OCI-LY1 (cell line): ENCODE results near the gene BMP6.

Experiments
- EZH2 ChIP-seq: fragments of 200-600 bp; sonication (generic), shearing (Covaris generic); IDR thresholded peaks from 2 replicates; pipeline ENCODE4 v1.8.0; 2017; ENCODE audit warnings: borderline replicate concordance, mixed run types, mild to moderate bottlenecking, antibody characterized with exemption, low read length, moderate library complexity, mixed read lengths
- TF ChIP-seq, protein P1 (sequence below): fragments of 200-600 bp; sonication (generic), shearing (Covaris generic); IDR thresholded peaks from 2 replicates; pipeline ENCODE4 v1.5.1; 2017; ENCODE audit warnings: mild to moderate bottlenecking, antibody characterized with exemption, low read length, moderate library complexity, mixed read lengths

DNA sequence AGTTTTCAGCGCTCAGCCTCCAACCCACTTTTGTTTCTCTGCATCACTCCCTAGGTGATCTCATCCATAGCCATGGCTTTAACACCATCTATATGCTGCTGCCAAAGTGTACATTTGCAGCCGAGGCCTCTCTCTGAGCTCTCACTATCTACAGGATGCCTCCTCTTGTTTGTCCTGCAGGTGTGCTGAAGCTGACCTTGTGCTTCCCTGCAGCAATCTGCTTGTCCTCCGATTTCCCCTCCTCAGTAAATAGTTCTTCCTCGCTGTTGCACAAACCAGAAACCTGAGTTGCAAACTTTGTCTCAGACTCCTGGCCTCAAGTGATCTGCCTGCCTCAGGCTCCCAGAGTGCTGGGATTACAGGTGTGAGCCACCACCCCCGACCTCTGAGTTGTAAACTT lies 188.4 kb downstream of the BMP6 start:
- TF ChIP-seq, protein P1, sequence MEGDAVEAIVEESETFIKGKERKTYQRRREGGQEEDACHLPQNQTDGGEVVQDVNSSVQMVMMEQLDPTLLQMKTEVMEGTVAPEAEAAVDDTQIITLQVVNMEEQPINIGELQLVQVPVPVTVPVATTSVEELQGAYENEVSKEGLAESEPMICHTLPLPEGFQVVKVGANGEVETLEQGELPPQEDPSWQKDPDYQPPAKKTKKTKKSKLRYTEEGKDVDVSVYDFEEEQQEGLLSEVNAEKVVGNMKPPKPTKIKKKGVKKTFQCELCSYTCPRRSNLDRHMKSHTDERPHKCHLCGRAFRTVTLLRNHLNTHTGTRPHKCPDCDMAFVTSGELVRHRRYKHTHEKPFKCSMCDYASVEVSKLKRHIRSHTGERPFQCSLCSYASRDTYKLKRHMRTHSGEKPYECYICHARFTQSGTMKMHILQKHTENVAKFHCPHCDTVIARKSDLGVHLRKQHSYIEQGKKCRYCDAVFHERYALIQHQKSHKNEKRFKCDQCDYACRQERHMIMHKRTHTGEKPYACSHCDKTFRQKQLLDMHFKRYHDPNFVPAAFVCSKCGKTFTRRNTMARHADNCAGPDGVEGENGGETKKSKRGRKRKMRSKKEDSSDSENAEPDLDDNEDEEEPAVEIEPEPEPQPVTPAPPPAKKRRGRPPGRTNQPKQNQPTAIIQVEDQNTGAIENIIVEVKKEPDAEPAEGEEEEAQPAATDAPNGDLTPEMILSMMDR: no peak
- no peak for TF ChIP-seq EZH2
